Testis (tissue), 2 donors: ENCODE measurements around the gene UGGT2.

Experiments
- POLR2A ChIP-seq: fragments of 450-650 bp; IDR thresholded peaks from one replicate; pipeline ENCODE4 v1.6.1; 2017; ENCODE audit warnings: antibody characterized with exemption, mild to moderate bottlenecking, moderate library complexity
- TF ChIP-seq, protein P1 (sequence below), 3 experiments: fragments of 450-650 bp in 2 of 3; fragments of 200-600 bp in 1 of 3; sonication (generic) in 1 of 3; IDR thresholded peaks; one replicate each; pipeline ENCODE4 v1.5.1; 2016 to 2019; ENCODE audit warnings: antibody characterized with exemption in 3 of 3, mild to moderate bottlenecking in 2 of 3, moderate library complexity in 1 of 3

DNA sequence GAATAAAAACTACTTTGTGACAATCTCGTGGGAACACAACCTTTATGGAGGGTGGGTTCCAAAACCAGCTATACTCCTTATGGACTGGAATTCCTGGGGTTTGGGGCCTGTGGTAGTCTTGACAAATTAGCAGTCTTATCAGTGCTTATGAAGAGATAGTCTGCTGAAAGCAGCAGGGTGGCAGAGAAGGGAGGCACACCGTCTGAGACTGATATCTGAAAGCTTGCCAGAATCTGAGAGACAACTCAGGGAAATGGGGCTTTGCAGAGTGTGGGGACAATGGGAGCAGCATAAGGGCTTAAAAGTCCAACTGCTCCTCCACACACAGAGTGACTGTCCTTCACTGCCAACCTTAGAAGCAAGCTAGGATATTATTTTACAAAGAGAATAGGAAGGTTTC is 95.9 kb downstream of the UGGT2 start:
- TF ChIP-seq, protein P1, sequence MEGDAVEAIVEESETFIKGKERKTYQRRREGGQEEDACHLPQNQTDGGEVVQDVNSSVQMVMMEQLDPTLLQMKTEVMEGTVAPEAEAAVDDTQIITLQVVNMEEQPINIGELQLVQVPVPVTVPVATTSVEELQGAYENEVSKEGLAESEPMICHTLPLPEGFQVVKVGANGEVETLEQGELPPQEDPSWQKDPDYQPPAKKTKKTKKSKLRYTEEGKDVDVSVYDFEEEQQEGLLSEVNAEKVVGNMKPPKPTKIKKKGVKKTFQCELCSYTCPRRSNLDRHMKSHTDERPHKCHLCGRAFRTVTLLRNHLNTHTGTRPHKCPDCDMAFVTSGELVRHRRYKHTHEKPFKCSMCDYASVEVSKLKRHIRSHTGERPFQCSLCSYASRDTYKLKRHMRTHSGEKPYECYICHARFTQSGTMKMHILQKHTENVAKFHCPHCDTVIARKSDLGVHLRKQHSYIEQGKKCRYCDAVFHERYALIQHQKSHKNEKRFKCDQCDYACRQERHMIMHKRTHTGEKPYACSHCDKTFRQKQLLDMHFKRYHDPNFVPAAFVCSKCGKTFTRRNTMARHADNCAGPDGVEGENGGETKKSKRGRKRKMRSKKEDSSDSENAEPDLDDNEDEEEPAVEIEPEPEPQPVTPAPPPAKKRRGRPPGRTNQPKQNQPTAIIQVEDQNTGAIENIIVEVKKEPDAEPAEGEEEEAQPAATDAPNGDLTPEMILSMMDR (IDR thresholded peaks at IDR 0.05) = no peak
- no peak for TF ChIP-seq POLR2A
